D341Med (cell line): Measurements from ENCODE around the gene ZNF154.

ENCODE experiments used
- DNase-seq: peaks from one replicate; pipeline ENCODE4 v3.0.0; 2012; ENCODE audit warnings: low spot score

The ZNF154 gene

DNA sequence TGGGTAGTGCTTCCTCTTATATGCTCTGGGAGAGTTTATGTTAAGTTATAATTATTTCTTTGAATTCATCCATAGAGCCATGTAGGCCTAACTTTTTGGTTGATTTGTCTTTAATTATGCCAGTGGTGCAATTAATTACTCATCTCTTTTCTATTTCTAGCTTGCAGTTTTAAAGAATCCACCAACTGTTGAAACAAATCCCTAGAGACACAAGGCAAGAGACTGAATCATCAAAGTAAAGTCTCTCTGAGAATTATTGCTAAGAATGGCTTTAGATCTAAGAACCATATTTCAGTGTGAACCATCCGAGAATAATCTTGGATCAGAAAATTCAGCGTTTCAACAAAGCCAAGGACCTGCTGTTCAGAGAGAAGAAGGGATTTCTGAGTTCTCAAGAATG, 33.1 kb downstream of the ZNF154 start:
- DNase-seq = no peak

- DNase-seq = no peak
These were observed 36.5 kb downstream of the ZNF154 start for GRCh38 chr19:57672466-57672865.

DNA sequence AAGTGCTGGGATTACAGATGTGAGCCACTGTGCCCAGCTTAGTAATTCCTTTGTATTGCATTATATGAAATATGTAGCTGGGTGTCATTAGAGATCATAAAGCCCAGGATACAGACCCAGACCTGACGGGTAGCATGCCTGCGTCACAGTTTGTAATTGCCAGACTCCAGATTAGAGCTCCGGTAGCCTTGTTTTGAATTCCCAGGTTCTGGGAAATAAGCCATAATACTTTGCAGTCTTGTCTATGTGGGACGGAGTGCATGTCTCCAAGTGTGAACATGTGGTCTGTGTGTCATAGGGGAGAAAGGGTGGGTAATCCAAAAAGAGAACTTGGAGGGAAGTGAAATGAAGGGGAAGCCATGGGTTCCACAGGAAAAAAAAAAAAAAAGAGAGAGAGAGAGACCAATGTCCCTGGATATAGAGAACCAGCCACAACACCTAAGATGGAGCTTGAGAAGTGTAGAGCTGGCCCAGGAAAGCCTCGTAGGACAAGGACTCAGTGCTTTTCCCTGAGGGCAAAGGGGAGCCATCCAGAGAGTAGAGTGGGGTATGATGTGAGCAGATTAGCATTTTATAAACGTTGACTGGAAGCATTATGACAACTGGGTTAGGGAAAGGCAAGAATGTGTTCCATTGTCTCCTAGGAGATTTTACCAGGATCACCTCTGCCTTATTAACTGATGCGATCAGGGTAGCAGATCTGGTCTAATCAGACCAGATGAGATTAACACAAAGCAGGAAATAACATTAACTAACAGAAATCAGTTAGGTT, 37.7 kb downstream of the ZNF154 start:
- no peak for DNase-seq

GRCh38 chr19:57668635-57669034, 40.4 kb downstream of the ZNF154 start, which contains the start of gene ZSCAN4:
TSS of gene ZSCAN4 (plus strand) at chr19:57668935. CDS start at chr19:57676146, 7,211 bp downstream.
- no peak for DNase-seq

DNA sequence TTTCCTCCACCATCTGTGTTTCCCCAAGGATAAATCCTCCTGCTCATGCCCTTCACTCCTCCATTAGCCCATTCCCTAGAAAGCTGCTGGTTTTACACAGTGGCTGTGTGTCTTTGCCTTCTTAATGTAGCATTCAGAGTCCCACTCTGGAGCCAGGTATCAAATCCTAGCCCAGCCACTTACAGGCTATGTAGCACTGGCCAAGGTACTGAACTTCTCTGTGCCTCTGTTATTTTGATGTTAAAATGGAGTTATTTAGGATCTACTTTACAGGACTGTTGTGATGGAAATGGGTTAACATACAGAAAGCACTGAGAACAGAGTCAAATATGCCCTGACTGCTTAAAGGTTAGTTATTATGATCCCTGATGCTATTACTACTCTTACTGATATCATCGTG, 41.8 kb downstream of the ZNF154 start:
- no peak for DNase-seq

DNA sequence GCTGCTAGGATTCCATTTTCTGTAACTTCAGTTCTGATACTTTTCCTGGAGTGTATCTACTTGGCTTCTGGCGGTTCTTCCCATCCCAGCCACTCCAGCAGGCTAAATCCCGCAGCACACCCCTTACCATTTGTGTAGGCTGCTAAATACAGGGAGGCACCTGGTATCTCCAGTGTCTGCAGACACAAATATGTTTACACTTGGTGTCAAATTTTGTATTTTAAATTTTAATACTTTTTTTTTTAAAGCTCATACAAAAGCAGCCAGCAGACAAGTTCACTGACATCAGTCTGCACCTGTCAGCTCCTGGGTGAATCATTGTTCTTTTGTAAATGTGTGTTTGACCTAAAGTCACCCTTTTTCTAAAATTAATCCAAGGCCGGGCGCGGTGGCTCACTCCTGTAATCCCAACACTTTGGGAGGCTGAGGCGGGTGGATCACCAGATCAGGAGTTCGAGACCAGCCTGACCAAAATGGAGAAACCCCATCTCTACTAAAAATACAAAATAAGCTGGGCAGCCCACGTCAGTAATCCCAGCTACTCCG, 43.7 kb downstream of the ZNF154 start:
- no peak for DNase-seq

DNA sequence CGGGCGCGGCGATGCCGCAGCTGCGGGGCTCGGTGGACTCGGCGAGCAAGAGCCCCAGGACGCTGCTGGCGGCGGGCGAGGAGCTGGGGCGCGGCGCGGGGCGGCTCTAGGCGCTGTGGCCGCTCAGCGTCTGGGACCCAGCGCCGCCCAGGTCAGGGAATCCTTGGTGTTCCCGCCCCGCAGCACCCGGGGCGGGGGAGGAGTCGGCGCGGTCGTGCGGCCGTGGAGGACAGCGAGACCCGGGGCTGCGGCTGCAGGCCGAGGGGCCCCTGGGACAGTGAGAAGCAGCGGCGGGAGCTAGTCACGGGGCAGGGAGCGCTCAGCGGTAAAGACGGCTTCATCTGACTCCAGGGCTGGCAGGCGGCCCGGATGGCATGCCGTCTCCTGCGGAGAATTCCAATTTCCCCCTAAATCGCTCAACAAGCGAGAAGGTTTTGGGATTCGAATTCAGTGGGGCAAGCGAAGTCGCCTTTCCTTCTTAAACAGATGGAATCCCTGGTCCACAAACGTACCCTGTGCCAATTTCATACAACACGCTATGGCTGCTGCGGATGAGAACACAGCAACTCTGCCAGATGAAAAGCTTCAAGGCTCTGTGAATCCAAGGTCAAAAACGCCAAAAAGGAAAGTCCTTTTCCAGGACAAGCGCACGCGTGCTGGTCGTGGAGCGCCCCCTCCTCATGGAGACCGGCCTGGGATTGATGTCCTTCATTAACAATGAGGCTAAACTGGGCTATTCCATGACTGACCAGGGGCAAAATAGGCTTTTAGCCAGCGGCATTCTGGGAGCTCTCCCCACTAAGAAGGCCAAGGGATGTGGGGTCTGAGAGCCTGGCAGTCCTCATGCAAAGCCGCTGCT, 44.5 kb downstream of the ZNF154 start:
- peak; percentile 83 for DNase-seq

DNA sequence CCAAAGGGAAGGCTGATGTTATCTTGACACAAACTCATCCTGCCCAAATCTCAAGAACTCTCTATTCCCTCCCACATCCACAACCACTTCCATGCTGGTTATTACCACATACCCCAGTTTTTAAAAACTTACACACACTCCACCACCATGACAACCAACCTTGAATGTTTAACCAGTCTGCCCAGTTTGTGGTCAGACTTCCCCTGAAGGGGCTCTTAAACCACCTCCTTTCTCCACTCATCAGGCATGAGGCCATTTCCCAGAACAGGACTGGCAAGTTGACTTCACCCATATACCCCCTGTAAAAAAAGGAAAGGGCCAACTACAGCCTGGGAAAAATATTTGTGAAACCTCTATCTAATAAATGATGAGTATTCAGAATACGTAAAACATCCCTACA, 52.7 kb downstream of the ZNF154 start:
- no peak for DNase-seq

- no peak for DNase-seq
These were observed 53.6 kb downstream of the ZNF154 start for GRCh38 chr19:57655443-57655842.

GRCh38 chr19:57653689-57654088, 55.3 kb downstream of the ZNF154 start:
- DNase-seq = no peak

- DNase-seq = no peak
These were observed 57.4 kb downstream of the ZNF154 start for GRCh38 chr19:57651654-57651996.

- DNase-seq = peak; percentile 60
These were observed 60.5 kb downstream of the ZNF154 start for GRCh38 chr19:57648331-57649003.
